GM18526 (cell line): ENCODE results near the gene ARHGEF11.

Experiments used
- POLR2A ChIP-seq: IDR thresholded peaks from 3 replicates; pipeline ENCODE4 v1.6.1; 2011; ENCODE audit not compliant: insufficient read length; ENCODE audit errors: extremely low read depth

Gene ARHGEF11

DNA sequence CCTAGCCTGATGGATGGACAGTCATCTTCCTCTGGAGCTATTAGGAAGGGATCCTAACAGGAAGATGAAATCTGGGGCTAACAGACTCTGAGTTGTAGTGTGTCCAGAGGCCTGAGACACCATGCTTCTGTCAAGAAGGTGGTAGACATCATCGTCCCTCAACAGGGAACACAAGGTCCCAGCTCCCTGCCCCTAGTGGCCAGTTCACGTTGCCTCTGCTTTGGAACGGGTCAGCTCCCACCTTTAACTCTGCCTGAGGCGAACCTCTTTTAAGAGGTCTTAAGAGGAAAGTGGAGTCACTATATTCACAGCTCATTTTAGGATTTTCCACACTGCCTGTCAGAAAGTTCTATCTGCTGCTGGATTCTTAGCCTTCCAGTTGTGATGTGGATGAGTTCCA, 96.8 kb downstream of the ARHGEF11 start:
- TF ChIP-seq POLR2A = no peak

DNA sequence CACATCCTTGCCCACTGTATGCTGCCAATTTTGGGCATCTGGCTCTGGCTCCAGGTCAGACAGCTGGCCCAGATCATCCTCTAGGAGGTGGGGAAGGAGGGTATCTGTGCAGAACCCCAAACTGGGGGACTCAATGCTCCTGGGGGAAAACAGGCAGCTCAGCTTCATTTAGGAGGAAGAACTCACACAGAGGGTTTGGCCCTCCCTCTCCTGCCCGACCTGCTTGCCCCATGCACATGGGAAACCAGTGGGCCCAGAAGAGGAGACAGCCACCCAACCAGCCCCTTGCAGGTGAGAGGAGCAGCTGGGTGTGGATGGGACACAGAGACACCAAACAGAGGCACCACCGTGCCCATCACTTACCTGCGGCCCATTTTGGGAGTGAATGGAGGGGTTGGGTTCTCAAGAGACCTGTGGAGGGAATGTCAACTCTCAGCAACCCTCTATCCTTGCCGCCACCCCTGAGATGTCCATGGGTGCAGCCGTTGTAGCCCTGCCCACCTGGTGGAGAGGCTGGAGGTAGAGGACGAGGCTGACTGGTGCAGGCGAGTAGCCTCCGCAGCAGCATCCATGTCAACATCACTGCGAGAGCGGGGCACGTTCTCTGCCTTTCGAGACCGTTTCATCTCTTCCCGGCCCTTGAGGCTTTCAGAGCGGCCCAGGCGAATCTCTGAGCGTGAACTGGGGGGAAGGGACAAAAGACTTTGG, 97.6 kb downstream of the ARHGEF11 start:
- TF ChIP-seq POLR2A = no peak

DNA sequence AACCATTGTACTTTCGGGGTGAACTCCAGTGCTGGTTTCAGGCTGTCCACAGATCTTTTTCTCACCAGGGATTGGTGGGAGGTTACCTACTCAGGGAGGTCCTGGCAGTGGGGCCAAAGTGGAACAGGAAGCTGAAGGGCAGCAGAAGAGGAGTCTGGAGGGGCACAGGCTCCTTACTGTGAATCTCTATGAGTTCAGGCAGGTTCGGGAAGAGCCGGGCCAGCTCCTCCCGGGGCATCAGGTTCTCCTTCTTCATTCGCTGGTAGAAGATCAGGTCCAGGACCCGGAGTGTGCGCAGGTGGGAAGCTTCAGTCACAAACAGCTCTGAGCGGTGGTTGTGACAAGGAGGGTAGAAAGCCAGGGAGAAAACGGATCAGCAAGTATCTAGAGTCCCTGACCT, 98.4 kb downstream of the ARHGEF11 start:
- TF ChIP-seq POLR2A = no peak

DNA sequence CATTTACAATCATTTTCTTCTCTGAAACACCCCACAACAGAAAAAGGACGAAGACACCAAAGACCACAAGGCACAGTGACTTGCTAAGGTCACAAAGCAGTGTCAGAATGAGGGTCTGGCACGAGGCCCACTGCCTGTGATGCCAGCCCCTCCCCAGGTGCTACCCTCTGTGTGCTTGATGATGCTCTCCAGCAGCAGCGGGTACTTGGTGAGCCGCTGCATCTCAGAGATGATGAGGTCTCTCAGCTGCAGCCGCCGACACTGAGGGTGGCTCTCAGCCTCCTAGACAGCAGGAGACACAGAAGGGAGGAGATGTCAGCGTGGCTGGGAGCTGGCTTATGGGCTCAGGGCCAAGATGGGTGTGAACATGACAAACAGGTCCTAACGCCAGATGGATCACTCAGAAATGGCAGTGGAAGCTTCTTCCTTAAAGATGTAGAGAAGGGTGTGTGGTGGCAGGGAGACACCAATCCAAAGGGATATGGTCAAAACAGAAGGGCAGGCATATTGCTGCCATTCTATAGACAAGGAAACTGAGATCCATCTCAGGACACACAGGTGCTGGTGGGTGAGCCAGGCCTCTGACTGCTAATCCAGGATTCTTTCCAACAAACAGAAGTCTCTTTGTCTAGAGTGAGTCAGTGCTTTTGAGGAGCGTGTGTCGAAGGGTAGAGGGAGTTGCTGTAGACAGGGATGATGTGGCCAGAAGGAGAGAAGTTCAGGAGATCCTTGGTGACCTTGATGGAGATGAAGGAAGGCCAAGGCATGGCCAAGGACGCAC, 99.5 kb downstream of the ARHGEF11 start:
- TF ChIP-seq POLR2A = no peak

DNA sequence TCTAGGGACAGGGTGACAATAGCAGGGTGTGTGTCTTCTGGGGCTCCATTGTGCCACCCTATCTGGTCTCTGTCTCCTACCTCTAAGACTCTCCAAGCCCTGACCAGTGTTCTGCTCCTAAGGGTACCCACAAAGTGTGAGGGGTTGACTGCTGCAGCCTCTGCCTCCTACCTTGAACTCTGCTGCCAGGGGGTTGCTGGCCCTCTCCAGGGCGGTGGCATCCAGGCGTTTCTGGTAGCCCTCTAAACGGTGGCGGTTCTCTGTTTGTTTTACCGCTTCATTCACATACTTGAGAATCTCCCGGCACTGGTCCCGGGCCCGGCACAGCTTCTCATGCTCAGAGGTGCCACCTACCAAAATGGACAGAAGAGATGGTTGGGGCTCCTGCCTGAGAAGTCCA, 100.7 kb downstream of the ARHGEF11 start:
- TF ChIP-seq POLR2A = no peak

DNA sequence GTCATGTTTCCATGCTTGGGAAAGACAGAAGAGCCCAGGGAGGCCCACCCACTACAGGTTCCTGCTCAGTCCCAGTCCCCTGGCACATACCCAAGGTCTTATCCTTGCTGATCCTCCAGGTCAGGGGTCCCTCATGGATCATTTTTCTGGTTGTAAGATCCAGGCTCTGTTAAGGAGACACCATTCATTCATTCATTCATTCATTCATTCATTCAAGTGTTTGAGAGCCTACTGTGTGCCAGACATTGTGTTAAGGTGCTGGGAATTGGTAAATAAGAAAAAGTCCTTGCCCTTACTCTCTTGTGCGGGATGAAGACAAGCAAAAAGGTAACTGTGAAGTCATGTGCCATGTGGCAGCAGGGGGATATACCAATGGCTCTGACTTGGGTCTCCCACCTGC, 101.3 kb downstream of the ARHGEF11 start:
- no peak for TF ChIP-seq POLR2A

DNA sequence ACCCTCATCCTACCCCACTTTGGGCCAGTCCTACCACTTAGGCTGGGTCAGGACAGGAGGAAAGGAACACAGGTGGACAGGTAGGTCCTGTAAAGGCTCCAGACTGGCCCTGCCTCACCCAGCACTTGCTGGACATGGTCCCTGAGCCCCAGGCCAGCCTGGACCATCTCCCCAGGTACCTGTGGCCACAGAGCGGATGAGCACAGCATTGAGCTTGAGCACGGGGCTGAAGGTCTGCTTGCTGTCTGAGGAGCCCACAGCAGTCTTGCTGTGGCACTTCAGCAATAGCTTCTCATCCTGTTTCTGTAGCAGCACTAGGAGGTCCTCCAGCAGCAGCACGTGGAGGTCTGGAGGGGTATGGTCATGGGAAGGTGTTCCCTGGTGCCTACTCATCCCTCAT, 101.8 kb downstream of the ARHGEF11 start:
- TF ChIP-seq POLR2A = no peak

DNA sequence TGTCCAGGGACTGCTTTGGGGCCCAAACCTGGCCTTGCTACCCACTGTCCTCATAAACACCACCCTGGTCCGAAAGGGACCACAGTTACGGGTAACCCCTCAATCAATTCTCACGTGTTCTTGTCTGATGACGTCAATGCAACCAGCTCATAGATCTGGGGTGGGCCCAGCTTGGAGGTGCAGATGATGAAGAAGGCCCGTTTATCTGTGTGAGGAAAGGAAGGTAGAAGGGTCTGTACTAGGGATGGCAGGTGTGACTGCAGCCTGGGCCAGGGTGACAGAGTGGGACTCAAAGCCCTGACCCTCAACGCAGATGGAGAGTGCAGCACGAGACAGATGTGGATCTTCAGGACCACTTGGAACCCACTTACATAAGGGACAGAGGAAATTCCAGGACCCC, 103.0 kb downstream of the ARHGEF11 start:
- no peak for TF ChIP-seq POLR2A

DNA sequence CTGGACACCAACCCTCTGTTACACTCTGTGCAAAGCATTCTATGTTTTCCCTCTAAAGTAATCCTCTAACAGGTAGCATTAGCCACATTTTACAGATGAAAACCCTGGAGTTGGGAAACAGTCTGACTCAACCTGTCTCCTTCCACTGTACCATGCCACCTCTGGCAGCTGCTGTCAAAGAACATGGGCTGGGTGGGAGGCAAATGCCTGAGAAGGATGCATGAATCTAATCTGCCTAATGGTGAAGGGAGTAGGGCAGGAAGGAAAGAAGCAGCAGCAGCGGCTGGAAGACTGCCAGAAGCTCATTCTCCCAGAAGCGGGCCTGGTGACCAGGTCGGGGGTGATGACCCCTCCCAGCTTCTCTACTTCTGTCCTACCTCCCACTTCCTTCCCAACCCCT, 103.4 kb downstream of the ARHGEF11 start:
- no peak for TF ChIP-seq POLR2A

DNA sequence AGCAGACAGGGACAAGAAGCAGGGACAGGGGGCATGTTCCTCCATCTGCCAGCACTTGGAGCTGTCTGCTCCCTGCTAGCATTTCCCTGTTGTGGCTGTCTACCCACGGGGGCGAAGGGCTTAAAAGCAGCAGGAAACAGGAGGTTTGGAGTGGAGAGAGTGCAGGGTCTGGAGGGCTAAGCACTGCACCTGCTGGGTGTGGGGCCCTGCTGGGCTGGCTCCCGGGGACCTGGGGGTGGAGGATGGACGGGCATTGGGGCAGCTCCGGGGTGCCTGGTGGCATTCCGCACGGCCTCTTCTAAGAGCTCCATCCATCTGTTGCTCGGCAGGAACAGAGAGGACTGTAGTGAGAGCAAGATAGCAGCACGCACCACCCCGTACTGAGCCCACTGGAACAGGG, 103.9 kb downstream of the ARHGEF11 start:
- no peak for TF ChIP-seq POLR2A

DNA sequence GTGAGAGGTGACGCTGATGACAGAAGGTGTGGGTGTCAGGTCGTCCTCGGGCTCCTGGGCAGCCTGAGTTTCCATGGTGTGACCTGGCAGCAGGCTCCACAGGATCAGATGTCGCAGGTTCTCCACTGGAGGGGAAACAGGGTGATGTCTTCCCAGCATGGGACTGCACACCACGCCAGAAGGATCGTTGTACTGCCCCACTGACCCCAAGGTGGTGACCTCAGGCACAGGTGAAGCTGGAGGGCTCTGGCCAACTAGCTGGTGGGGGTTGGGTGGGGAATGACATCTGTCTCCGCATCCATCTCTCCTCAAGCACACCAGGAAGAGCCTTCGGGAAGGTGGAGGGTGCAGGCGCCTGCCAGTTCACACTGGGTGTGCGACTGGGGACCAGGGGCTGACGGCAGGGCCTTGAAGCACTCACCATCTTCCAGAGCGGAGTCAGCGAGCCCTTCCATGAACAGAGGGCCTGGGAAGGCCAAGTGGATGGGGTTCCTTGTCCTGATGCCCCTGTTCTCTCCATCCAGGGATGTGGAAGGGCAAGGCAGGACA, 105.7 kb downstream of the ARHGEF11 start:
- no peak for TF ChIP-seq POLR2A

DNA sequence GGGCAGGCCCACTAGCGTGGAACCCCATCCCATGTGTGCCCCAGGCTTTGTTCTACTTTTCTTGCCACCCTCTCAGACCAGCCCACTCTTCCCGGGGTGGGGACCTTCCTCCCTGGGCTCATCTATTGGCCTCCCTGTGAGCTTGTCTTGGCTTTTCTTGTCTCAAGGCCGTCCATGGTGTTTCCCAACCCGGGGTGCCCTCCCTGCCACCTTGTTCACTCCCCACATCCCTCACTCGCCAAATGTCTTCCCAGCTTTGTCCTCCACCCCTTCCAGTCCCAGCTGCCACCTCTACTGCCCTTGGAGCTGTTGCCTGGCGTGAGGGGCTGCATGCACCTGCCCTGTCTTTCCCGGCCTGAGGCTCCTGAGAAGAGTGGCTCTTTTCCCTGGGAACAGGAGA, 106.7 kb downstream of the ARHGEF11 start:
- no peak for TF ChIP-seq POLR2A

DNA sequence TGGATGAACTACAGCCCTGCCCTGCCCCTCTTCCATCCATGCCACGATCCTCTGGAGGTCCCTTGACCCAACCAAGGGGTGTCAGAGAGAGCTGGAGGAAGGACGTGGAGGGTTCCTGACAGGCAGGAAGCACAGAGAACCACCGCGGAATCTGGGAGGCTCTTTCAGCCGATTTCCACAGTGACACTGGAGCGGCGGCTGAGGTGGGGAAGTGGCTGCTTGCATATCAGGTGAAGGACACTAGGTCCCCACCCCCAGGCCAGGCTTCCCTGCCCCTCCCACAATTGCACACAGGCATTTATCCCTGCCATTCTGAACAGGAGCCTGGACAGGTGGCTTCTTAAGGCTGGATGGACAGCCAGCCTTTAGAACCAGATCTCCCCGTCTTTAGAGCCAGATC, 107.7 kb downstream of the ARHGEF11 start:
- TF ChIP-seq POLR2A = no peak

DNA sequence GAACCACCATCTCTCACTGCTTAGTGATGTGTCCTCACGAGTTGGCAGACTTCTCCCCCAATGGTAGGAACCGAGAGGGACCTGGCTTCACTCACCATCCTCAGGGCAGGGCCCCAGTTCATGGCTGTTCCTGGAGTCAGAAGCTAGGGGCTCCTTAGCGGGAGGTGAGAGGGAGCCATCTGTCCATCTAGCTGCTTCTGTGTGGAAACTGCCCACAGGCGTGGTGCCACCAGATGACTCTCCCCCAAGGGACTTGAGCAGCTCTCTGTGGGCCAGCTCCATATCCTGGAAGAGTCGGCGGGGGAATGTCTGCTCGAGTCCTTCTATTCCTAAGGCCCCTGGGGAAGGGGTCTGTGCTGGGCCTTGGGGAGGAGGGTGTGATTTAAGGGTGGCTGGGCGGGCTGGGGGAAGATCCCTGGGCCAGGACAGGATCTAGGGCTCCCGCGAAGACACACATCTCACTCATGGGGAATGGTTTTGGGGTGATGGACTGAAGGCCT, 108.8 kb downstream of the ARHGEF11 start:
- no peak for TF ChIP-seq POLR2A

DNA sequence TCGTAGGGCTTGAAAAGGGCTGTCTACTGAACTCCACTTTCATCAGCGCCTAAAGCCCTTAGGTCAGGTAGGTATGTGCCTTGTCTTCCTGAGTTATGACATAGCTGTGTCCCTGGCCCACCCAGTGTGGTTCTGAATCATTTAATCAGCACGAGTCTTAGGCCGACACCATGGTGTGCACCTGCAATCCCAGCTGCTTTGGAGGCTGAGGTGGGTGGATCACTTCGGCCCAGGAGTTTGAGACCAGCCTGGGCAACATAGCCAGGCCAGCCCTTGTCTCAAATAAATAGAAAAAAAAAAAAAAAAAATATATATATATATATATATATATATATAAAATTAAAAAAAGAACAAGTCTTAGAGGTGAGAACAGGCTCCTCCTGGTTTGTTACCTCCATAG, 109.4 kb downstream of the ARHGEF11 start:
- no peak for TF ChIP-seq POLR2A

DNA sequence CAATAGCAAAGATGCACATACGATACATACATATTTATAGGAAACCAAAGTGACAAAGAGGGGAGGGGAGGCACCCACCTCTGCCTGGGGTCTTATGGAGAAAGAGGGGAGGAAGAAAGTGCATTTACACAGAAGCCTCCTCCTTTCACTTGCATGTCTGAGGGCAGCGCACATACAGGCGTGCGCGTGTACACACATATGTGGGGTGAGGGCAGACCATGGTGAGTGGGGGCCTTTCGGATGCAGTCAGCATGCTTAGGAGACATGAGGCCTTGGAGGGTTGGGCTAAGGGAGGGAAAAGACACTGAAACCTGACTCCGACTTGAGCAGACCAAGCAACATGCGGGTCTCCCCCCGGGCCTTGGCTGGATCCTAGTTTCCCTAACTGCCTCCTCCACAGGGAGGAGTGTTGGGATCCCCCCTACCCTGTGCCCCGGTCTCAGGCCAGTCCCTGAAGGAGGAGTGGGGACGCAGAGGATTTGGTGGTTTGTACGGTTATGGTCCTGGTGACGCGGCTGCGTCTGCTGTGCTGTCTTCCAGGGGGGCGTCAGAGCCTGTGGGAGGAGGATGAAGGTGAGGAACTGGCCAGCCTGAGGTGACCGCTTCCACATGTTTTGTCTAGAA, 109.9 kb downstream of the ARHGEF11 start:
- TF ChIP-seq POLR2A = no peak
